Endothelial cell of umbilical vein (primary cell): ENCODE results near the gene CXCL10. TPM values are rescaled to one million over a fixed set of nuclear protein-coding genes. Genes with fewer than 3 reads are reported as not detected.

Experiments used
- BruUV-seq: library from RNA; stranded (reverse); fragments of 400-500 nt; replicated peaks from 2 replicates; lab custom pipeline; 2021; lab: Mats Ljungman, UMichigan
- CTCF ChIA-PET: fragments of 300-600, 350-600 bp; sonication (Branson Sonifier 250); formaldehyde crosslinking; loops from one replicate; lab custom pipeline; 2021; ENCODE audit warnings: antibody characterized with exemption, inconsistent platforms; lab: Charles Lee
- POLR2A ChIA-PET: fragments of 300-600, 350-600 bp; sonication (Branson Sonifier 250); formaldehyde crosslinking; loops from one replicate; lab custom pipeline; 2021; ENCODE audit warnings: antibody characterized with exemption, inconsistent platforms; lab: Charles Lee
- DNase-seq: peaks from one replicate; pipeline ENCODE4 v3.0.0-alpha.2; 2011; ENCODE audit warnings: low read depth, low spot score
- FAIRE-seq: peaks from 2 replicates; lab custom pipeline; 2011; peaks lifted over from hg19 to GRCh38; lab: Jason Lieb, UNC
- H2AFZ ChIP-seq: 2 replicates; pipeline ENCODE4 v1.6.0; 2012; ENCODE audit warnings: low read depth, low read length, control low read depth, inconsistent platforms
- H3K27ac ChIP-seq: 2 replicates; pipeline ENCODE4 v1.5.1; 2011; ENCODE audit warnings: low read depth, mild to moderate bottlenecking, control low read depth, low read length, moderate library complexity; ENCODE audit not compliant: insufficient read depth
- H3K27me3 ChIP-seq, 2 experiments: 2 replicates each; pipeline versions ENCODE4 v1.6.0 to v1.6.1; 2011; ENCODE audit warnings: low read length in 2 of 2, mixed read lengths in 1 of 2; ENCODE audit not compliant: control insufficient read depth in 2 of 2, insufficient read depth in 2 of 2
- H3K36me3 ChIP-seq, 2 experiments: 2 replicates in 1 of 2; 3 replicates in 1 of 2; pipeline ENCODE4 v1.5.1; 2011; ENCODE audit warnings: low read length in 2 of 2, mild to moderate bottlenecking in 1 of 2, moderate library complexity in 1 of 2; ENCODE audit not compliant: control insufficient read depth in 2 of 2, insufficient read depth in 2 of 2; ENCODE audit errors: extremely low read depth in 1 of 2
- H3K4me1 ChIP-seq: 3 replicates; pipeline ENCODE4 v1.5.1; 2011; ENCODE audit warnings: mild to moderate bottlenecking, low read length; ENCODE audit not compliant: control insufficient read depth, insufficient read depth; ENCODE audit errors: extremely low read depth
- H3K4me2 ChIP-seq: 2 replicates; pipeline ENCODE4 v1.6.1; 2011; ENCODE audit warnings: low read length, control low read depth, mixed read lengths; ENCODE audit not compliant: insufficient read depth
- H3K4me3 ChIP-seq, 3 experiments: fragments of 200-600 bp in 1 of 3; sonication (generic), shearing (Covaris generic) in 1 of 3; replicated peaks in 1 of 3; 2 replicates each; pipeline ENCODE4 v1.5.1; 2011 to 2016; ENCODE audit warnings: control low read depth in 3 of 3, low read length in 3 of 3, mild to moderate bottlenecking in 2 of 3, inconsistent platforms in 1 of 3, low read depth in 1 of 3, moderate library complexity in 1 of 3; ENCODE audit not compliant: insufficient read depth in 1 of 3
- H3K79me2 ChIP-seq: 2 replicates; pipeline ENCODE4 v1.6.0; 2012; ENCODE audit warnings: low read length, inconsistent platforms; ENCODE audit not compliant: control insufficient read depth, insufficient read depth
- H3K9ac ChIP-seq: replicated peaks from 2 replicates; pipeline ENCODE3; 2011; ENCODE audit warnings: low read length, control low read depth; ENCODE audit not compliant: insufficient read depth; ENCODE audit errors: extremely low read depth
- H3K9me1 ChIP-seq: replicated peaks from 3 replicates; pipeline ENCODE4 v1.6.0; 2011; ENCODE audit warnings: mild to moderate bottlenecking, low read length; ENCODE audit not compliant: control insufficient read depth, insufficient read depth; ENCODE audit errors: extremely low read depth
- H3K9me3 ChIP-seq: replicated peaks from 2 replicates; pipeline ENCODE4 v1.5.1; 2012; ENCODE audit warnings: low read length, inconsistent platforms; ENCODE audit not compliant: control insufficient read depth, insufficient read depth
- H4K20me1 ChIP-seq: replicated peaks from 2 replicates; pipeline ENCODE3; 2011; ENCODE audit warnings: mild to moderate bottlenecking, low read length; ENCODE audit not compliant: control insufficient read depth, insufficient read depth; ENCODE audit errors: extremely low read depth
- EZH2 ChIP-seq: IDR thresholded peaks from 2 replicates; pipeline ENCODE4 v1.6.1; 2012; ENCODE audit warnings: borderline replicate concordance, low read depth, mild to moderate bottlenecking, moderate library complexity, low read length, inconsistent platforms; ENCODE audit not compliant: severe bottlenecking
- FOS ChIP-seq: IDR thresholded peaks from 2 replicates; pipeline ENCODE4 v1.6.1; 2011; ENCODE audit warnings: mild to moderate bottlenecking, low read length, moderate library complexity, borderline replicate concordance; ENCODE audit not compliant: insufficient read depth
- GATA2 ChIP-seq: IDR thresholded peaks from 2 replicates; pipeline ENCODE4 v1.7.0; 2011; ENCODE audit warnings: low read depth, mild to moderate bottlenecking, moderate library complexity, mixed read lengths, low read length; ENCODE audit not compliant: insufficient read length, insufficient read depth
- JUN ChIP-seq: IDR thresholded peaks from 2 replicates; pipeline ENCODE4 v1.6.1; 2011; ENCODE audit warnings: borderline replicate concordance, low read depth; ENCODE audit not compliant: insufficient read length, insufficient read depth
- MYC ChIP-seq: IDR thresholded peaks from one replicate; pipeline ENCODE4 v1.6.1; 2011; ENCODE audit warnings: mild to moderate bottlenecking, low read depth, low read length
- POLR2A ChIP-seq: IDR thresholded peaks from 2 replicates; pipeline ENCODE4 v1.6.1; 2012; ENCODE audit warnings: low read depth, mild to moderate bottlenecking, control low read depth, low read length
- POLR2AphosphoS5 ChIP-seq: IDR thresholded peaks from 2 replicates; pipeline ENCODE4 v1.6.1; 2012; ENCODE audit warnings: low read depth, mild to moderate bottlenecking, control low read depth, low read length, moderate library complexity; ENCODE audit not compliant: insufficient read depth
- dilution Hi-C: fragments of 300-500 bp; cut with MboI; formaldehyde crosslinking; loops from one replicate; pipeline ENCODE4 v1.15.0; 2019; ENCODE audit warnings: low sequenced_read_pairs; ENCODE audit not compliant: extremely low pct_ligation_motif_present
- intact Hi-C: fragments of 100-400 bp; cut with micrococcal nuclease; formaldehyde crosslinking; loops from one replicate; pipeline ENCODE4 v1.10.0; 2022
- polyA plus RNA-seq, 4 experiments: library from polyadenylated mRNA; depleted of rRNA in 3 of 4; stranded (reverse) in 3 of 4; unstranded in 1 of 4; fragments of >200 nt; gene quantifications; 2 replicates each; pipeline versions ENCODE4 v1.2.1 to v1.2.3, GENCODE V29; 2011 to 2012; ENCODE audit warnings: missing spikeins in 1 of 4
- total RNA-seq: library from RNA; stranded (reverse); gene quantifications from 2 replicates; pipeline ENCODE4 v1.2.3, GENCODE V29; 2021
- TF ChIP-seq, protein P1 (sequence below), 2 donors: IDR thresholded peaks; 1 replicate in 1 of 2; 2 replicates in 1 of 2; pipeline ENCODE4 v1.5.1; 2011; ENCODE audit warnings: low read length in 2 of 2, mild to moderate bottlenecking in 2 of 2, moderate library complexity in 2 of 2, control low read depth in 1 of 2, inconsistent platforms in 1 of 2, low read depth in 1 of 2; ENCODE audit not compliant: insufficient read depth in 1 of 2; ENCODE audit errors: extremely low read depth in 1 of 2
- TF ChIP-seq, protein P2 (sequence below): IDR thresholded peaks from 2 replicates; pipeline ENCODE4 v1.6.1; 2011; ENCODE audit not compliant: insufficient read depth, insufficient read length

Gene CXCL10
- total and polyA plus RNA-seq, 2 donors (not counting 3 experiments of a cell fraction or from before 2014, with no cell fraction given) = 0.18 TPM; not detected in 1

DNA sequence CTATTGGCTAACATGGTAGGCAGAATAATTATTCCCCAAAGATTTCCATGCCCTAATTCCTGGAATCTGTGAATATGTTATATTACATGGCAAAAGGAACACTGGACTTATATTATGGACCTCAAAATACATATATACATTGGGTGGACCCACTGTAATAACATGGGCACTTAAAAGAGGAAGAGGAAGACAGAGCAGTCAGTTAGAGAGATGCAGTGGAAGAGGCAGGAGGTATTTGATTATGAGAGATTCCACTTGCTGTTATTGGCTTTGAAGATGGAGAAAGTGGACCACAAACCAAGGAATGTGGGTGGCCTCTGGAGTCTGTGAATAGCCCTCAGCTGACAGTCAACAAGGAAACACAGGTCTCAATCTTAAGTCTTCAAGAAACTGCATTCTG is 37.2 kb upstream of the CXCL10 start:
- no TSS peak for BruUV-seq
- no peaks in the 10 kb centered on the region for H3K9me3 ChIP-seq
- CTCF ChIA-PET = interaction anchor here (5.1 kb wide), 1 partner anchor 65 kb away, joined by 54 read pairs; no protein-coding TSS in a partner anchor
- H3K27me3 ChIP-seq = peaks cover 27 to 58% of the 10 kb centered on the region in 2 experiments
- POLR2A ChIA-PET = no interaction called here
- no peak overlapping the region for H2AFZ ChIP-seq
- no peaks in the 10 kb centered on the region for H3K36me3 ChIP-seq
- no peak overlapping the region for H3K4me3 ChIP-seq
- intact Hi-C loops = no loop called here
- no peak overlapping the region for H3K27ac ChIP-seq
- FAIRE-seq (no peak), DNase-seq (no peak)
- no peak overlapping the region for H3K4me2 ChIP-seq
- H3K4me1 ChIP-seq = no peaks in the 10 kb centered on the region
- H3K9ac ChIP-seq = no peak overlapping the region
- TF ChIP-seq EZH2 = no peak
- no peak for TF ChIP-seq MYC
- no peaks in the 10 kb centered on the region for H4K20me1 ChIP-seq
- no peaks in the 10 kb centered on the region for H3K9me1 ChIP-seq
- dilution Hi-C loops = no loop called here
- no peaks in the 10 kb centered on the region for H3K79me2 ChIP-seq

DNA sequence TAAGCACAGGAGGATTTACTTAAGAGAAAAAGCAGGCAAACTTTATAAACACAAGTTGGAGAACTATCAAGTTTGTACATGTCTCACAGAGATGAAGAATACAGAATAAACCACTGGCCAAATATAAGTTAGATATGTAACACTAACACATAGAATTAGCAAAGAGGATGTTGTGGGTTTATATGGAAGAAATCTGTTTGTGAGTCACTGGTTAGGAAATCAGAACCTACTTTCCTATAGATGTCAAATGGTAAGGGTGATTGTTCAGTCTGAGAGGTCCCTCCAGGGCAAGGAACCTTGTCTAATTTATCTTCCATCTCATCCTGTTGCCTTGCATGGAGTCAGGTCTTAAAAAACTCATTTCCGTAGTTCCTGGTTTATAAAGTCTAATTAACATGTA is 36.5 kb upstream of the CXCL10 start:
- H3K4me2 ChIP-seq = no peak overlapping the region
- POLR2A ChIA-PET = no interaction called here
- intact Hi-C loops (no loop called here), dilution Hi-C loops (no loop called here)
- no peak overlapping the region for H3K27ac ChIP-seq
- H3K9ac ChIP-seq = no peak overlapping the region
- peaks cover 35 to 65% of the 10 kb centered on the region in 2 experiments for H3K27me3 ChIP-seq
- no peaks in the 10 kb centered on the region for H3K9me1 ChIP-seq
- TF ChIP-seq, protein P1, sequence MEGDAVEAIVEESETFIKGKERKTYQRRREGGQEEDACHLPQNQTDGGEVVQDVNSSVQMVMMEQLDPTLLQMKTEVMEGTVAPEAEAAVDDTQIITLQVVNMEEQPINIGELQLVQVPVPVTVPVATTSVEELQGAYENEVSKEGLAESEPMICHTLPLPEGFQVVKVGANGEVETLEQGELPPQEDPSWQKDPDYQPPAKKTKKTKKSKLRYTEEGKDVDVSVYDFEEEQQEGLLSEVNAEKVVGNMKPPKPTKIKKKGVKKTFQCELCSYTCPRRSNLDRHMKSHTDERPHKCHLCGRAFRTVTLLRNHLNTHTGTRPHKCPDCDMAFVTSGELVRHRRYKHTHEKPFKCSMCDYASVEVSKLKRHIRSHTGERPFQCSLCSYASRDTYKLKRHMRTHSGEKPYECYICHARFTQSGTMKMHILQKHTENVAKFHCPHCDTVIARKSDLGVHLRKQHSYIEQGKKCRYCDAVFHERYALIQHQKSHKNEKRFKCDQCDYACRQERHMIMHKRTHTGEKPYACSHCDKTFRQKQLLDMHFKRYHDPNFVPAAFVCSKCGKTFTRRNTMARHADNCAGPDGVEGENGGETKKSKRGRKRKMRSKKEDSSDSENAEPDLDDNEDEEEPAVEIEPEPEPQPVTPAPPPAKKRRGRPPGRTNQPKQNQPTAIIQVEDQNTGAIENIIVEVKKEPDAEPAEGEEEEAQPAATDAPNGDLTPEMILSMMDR (IDR thresholded peaks at IDR 0.05; ENCODE audit: extremely low read depth in 1 of 2, insufficient read depth in 1 of 2, low read depth in 1 of 2, low read length in 2 of 2) = no peak
- TF ChIP-seq, protein P2, sequence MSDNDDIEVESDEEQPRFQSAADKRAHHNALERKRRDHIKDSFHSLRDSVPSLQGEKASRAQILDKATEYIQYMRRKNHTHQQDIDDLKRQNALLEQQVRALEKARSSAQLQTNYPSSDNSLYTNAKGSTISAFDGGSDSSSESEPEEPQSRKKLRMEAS = no peak
- no peak for TF ChIP-seq EZH2
- TF ChIP-seq JUN = no peak
- TF ChIP-seq POLR2AphosphoS5 = no peak
- TF ChIP-seq POLR2A = no peak
- no peak for TF ChIP-seq FOS
- no peak for TF ChIP-seq MYC
- no peak for TF ChIP-seq GATA2
- FAIRE-seq = no peak
- CTCF ChIA-PET = interaction anchor here (0.6 to 2.9 kb wide), 4 partner anchors 18 to 119 kb away, joined by 3 to 27 read pairs (median 6); partner anchors contain the start of gene CXCL11
- H3K4me1 ChIP-seq = no peaks in the 10 kb centered on the region
- H3K36me3 ChIP-seq = no peaks in the 10 kb centered on the region
- no peaks in the 10 kb centered on the region for H3K9me3 ChIP-seq
- DNase-seq = no peak
- no peaks in the 10 kb centered on the region for H3K79me2 ChIP-seq
- H4K20me1 ChIP-seq = no peaks in the 10 kb centered on the region
- H3K4me3 ChIP-seq = no peak overlapping the region
- no TSS peak for BruUV-seq
- H2AFZ ChIP-seq = no peak overlapping the region
